Measurements from ENCODE around the gene MYOF. TPM values are rescaled to one million over a fixed set of nuclear protein-coding genes. Genes with fewer than 3 reads are reported as not detected.

The MYOF gene
- polyA plus RNA-seq, 1 donor (not counting 4 experiments of a cell fraction or from before 2014, with no cell fraction given), result 232 TPM

DNA sequence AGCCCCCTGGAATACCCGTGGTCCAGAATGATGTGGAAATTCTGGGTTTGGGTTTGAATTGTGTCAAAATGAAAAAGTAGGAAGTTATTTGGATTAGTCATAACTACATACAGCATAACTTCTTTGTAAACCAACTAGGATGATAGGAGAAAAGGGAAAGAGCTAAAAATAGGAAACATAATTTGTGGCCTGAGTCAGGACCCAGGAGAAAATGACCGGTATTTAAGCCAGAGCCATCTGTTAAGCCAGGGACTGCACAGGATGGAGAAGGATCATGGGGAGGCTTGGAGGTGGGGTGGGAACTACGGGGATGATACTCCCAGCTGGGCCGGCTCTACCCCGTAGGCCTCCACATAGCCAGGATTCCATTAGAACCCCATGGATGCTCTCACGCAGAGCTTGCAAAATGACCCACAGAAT lies 98.6 kb downstream of the MYOF start:
- DNase-seq (ENCODE audit: low read depth, low spot score), result no peak
- peak overlapping the region; percentile 81 for H3K4me2 ChIP-seq (ENCODE audit: control insufficient read depth, extremely low read depth, insufficient read depth, low read depth, low read length)

DNA sequence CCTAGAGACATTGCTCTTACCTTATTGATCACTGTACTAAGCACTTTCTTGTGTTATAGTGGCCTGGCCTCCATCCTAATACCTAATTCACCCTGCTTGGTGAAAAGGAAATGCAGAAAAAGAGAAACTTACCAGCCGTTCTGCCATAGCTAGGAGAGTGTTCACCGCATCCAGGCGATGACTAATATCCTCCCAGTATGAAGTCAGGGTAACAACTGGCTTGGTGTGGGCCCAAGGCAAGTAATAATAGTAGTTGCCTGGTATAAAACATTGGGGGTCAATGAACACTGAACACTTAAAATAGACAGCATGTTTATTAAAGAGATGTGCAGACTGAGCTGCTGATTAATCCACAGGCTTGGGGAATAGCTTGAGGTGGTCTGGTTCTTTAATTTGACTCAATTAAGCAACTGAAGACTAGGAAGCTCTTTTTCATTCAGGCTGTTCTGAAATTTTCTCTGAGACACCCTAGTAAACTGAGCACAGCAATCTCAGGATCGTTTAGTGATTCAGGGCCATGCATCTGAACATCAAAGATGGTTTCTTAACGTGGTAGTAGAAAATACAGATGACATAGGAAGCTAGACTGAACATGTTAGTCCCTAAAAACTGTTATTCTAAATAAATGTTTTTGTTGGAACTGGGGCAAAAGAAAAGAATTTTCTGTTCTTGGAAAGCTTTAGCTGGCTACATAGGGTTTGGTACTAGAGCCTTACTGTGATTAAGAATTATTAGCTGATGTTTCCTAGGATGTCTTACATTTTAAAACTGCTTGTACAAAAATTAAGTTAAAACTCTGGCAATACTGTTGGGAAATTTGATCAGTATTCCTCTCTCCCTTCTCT lies 102.2 kb downstream of the MYOF start:
- H4K20me1 ChIP-seq (ENCODE audit: control insufficient read depth, extremely low read depth, insufficient read depth, low read length), result no peaks in the 10 kb centered on the region
- TF ChIP-seq EZH2 (IDR thresholded peaks at IDR 0.05; ENCODE audit: low read length), result no peak
- TF ChIP-seq, protein P1, sequence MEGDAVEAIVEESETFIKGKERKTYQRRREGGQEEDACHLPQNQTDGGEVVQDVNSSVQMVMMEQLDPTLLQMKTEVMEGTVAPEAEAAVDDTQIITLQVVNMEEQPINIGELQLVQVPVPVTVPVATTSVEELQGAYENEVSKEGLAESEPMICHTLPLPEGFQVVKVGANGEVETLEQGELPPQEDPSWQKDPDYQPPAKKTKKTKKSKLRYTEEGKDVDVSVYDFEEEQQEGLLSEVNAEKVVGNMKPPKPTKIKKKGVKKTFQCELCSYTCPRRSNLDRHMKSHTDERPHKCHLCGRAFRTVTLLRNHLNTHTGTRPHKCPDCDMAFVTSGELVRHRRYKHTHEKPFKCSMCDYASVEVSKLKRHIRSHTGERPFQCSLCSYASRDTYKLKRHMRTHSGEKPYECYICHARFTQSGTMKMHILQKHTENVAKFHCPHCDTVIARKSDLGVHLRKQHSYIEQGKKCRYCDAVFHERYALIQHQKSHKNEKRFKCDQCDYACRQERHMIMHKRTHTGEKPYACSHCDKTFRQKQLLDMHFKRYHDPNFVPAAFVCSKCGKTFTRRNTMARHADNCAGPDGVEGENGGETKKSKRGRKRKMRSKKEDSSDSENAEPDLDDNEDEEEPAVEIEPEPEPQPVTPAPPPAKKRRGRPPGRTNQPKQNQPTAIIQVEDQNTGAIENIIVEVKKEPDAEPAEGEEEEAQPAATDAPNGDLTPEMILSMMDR (optimal IDR thresholded peaks at IDR 0.05 in 1 of 3, IDR thresholded peaks at IDR 0.05 in 1 of 3, conservative IDR thresholded peaks at IDR 0.05 in 1 of 3; ENCODE audit: extremely low read depth in 1 of 3, insufficient read depth in 2 of 3, low read length in 3 of 3), result no peak
- dilution Hi-C loops (cut with MboI; ENCODE audit: extremely low pct_ligation_motif_present, low sequenced_read_pairs), result no loop called here
- H3K4me3 ChIP-seq (ENCODE audit: control insufficient read depth in 2 of 3, extremely low read depth in 1 of 3, insufficient read depth in 2 of 3, low read depth in 1 of 3, low read length in 3 of 3), result no peak overlapping the region
- H3K79me2 ChIP-seq (ENCODE audit: control insufficient read depth, insufficient read depth, low read length), result peaks cover 8% of the 10 kb centered on the region
- peak overlapping the region; percentile 47 for H3K9ac ChIP-seq (ENCODE audit: control insufficient read depth, extremely low read depth, insufficient read depth, low read length)
- peaks cover 20 to 46% of the 10 kb centered on the region in 2 experiments for H3K36me3 ChIP-seq (ENCODE audit: control insufficient read depth in 2 of 2, extremely low read depth in 1 of 2, insufficient read depth in 2 of 2, low read length in 2 of 2)
- no peaks in the 10 kb centered on the region for H3K9me3 ChIP-seq (ENCODE audit: control insufficient read depth, low read depth, low read length)
- FAIRE-seq (peak; percentile 74), DNase-seq (ENCODE audit: low read depth, low spot score) (no peak)
- peaks cover 62% of the 10 kb centered on the region for H3K4me1 ChIP-seq (ENCODE audit: control insufficient read depth, extremely low read depth, insufficient read depth, low read length)
- no peak overlapping the region for H2AFZ ChIP-seq (ENCODE audit: control insufficient read depth, low read length)
- H3K27ac ChIP-seq (ENCODE audit: control insufficient read depth, insufficient read depth, low read length), result peak overlapping the region; percentile 79
- H3K9me1 ChIP-seq (ENCODE audit: control insufficient read depth, extremely low read depth, insufficient read depth, low read length), result no peaks in the 10 kb centered on the region
- no peaks in the 10 kb centered on the region for H3K27me3 ChIP-seq (ENCODE audit: control insufficient read depth, extremely low read depth, insufficient read depth, low read length)
- H3K4me2 ChIP-seq (ENCODE audit: control insufficient read depth, extremely low read depth, insufficient read depth, low read depth, low read length), result peak overlapping the region; percentile 45

More for the DNA sequence above, 98.6 kb downstream of the MYOF start:
- peaks cover 42% of the 10 kb centered on the region for H3K4me1 ChIP-seq (ENCODE audit: control insufficient read depth, extremely low read depth, insufficient read depth, low read length)
- TF ChIP-seq EZH2 (IDR thresholded peaks at IDR 0.05; ENCODE audit: low read length), result no peak
- peak overlapping the region; percentile 94 for H3K27ac ChIP-seq (ENCODE audit: control insufficient read depth, insufficient read depth, low read length)
- no peaks in the 10 kb centered on the region for H3K9me1 ChIP-seq (ENCODE audit: control insufficient read depth, extremely low read depth, insufficient read depth, low read length)
- dilution Hi-C loops (cut with MboI; ENCODE audit: extremely low pct_ligation_motif_present, low sequenced_read_pairs), result no loop called here
- peak; percentile 49 for FAIRE-seq
- H4K20me1 ChIP-seq (ENCODE audit: control insufficient read depth, extremely low read depth, insufficient read depth, low read length), result no peaks in the 10 kb centered on the region
- peak overlapping the region; percentile 76 for H3K9ac ChIP-seq (ENCODE audit: control insufficient read depth, extremely low read depth, insufficient read depth, low read length)
- peaks cover 26 to 49% of the 10 kb centered on the region in 2 experiments for H3K36me3 ChIP-seq (ENCODE audit: control insufficient read depth in 2 of 2, extremely low read depth in 1 of 2, insufficient read depth in 2 of 2, low read length in 2 of 2)
- H3K27me3 ChIP-seq (ENCODE audit: control insufficient read depth, extremely low read depth, insufficient read depth, low read length), result no peaks in the 10 kb centered on the region
- peak overlapping the region; percentile 2 to 43 (median 33) for H3K4me3 ChIP-seq (ENCODE audit: control insufficient read depth in 2 of 3, extremely low read depth in 1 of 3, insufficient read depth in 2 of 3, low read depth in 1 of 3, low read length in 3 of 3)
- H3K79me2 ChIP-seq (ENCODE audit: control insufficient read depth, insufficient read depth, low read length), result peaks cover 1% of the 10 kb centered on the region
- no peak overlapping the region for H2AFZ ChIP-seq (ENCODE audit: control insufficient read depth, low read length)
- H3K9me3 ChIP-seq (ENCODE audit: control insufficient read depth, low read depth, low read length), result no peaks in the 10 kb centered on the region
